ENCODE results near the gene MLXIP. TPM values are rescaled to one million over a fixed set of nuclear protein-coding genes. Genes with fewer than 3 reads are reported as not detected.

Gene MLXIP
- total and polyA plus RNA-seq, 9 of the 15 experiments (the other 6 are each of a cell fraction or from before 2014, with no cell fraction given), result 2.2 to 66.3 (median 18.1) TPM

GRCh38 chr12:122096014-122096413 is 17.5 kb downstream of the MLXIP start:
- intact Hi-C loops (cut with micrococcal nuclease), result no loop called here

More at GRCh38 chr12:122096014-122096413, 17.5 kb downstream of the MLXIP start:
- Histone ChIP-seq H3K27me3 (ENCODE audit: control insufficient read depth in 2 of 2, insufficient read depth in 2 of 2, low read length in 2 of 2) (no peaks in the 10 kb centered on the region), H3K79me2 (ENCODE audit: control insufficient read depth, insufficient read depth, low read length) (peaks cover 98% of the 10 kb centered on the region), H3K27ac (ENCODE audit: extremely low read depth, low read depth, low read length) (peak overlapping the region; percentile 74), H4K20me1 (replicated peaks; ENCODE audit: control insufficient read depth, insufficient read depth, low read length) (peaks cover 14% of the 10 kb centered on the region; the same call in 1 of the 2 replicates), H2AFZ (ENCODE audit: low read depth, low read length) (no peak overlapping the region), H3K4me2 (ENCODE audit: insufficient read depth, low read length) (no peak overlapping the region), H3K9ac (ENCODE audit: insufficient read depth in 1 of 2, low read depth in 2 of 2, low read length in 2 of 2) (peak overlapping the region in 1 of 2 experiments; percentile 31; a peak in 1 of 4 replicates), H3K9me1 (ENCODE audit: control insufficient read depth, insufficient read depth, low read length) (peaks cover 16% of the 10 kb centered on the region), H3K4me3 (no peak overlapping the region), H3K9me3 (replicated peaks; ENCODE audit: control insufficient read depth, insufficient read depth, low read depth, low read length) (no peaks in the 10 kb centered on the region), H3K4me1 (replicated peaks in 1 of 2; ENCODE audit: control insufficient read depth in 2 of 2, insufficient read depth in 2 of 2, low read length in 2 of 2) (peaks cover 59 to 80% of the 10 kb centered on the region in 2 experiments), H3K36me3 (ENCODE audit: control insufficient read depth, insufficient read depth, low read length) (peaks cover 48% of the 10 kb centered on the region)
- FAIRE-seq (no peak), ATAC-seq (no peak), DNase-seq (ENCODE audit: extremely low read depth in 1 of 4, low spot score in 3 of 4) (no peak)
- CTCF ChIA-PET (ENCODE audit: low intra/inter-chr PET ratio), result no interaction called here
- TF ChIP-seq BCOR (IDR thresholded peaks at IDR 0.05), result peak; percentile 75
- TF ChIP-seq KDM1A (IDR thresholded peaks at IDR 0.05), result peak in 1 of 2 experiments; percentile 38; a peak in 1 of 4 replicates
- TF ChIP-seq SAP30 (IDR thresholded peaks at IDR 0.05; ENCODE audit: borderline replicate concordance, insufficient read depth, low read depth, low read length, poor library complexity, severe bottlenecking), result no peak
- no peak for TF ChIP-seq PTRF (tag; IDR thresholded peaks at IDR 0.05)
- no peak for TF ChIP-seq CCAR2 (IDR thresholded peaks at IDR 0.05; ENCODE audit: low read depth, low read length)
- no peak for TF ChIP-seq CBFA2T3 (IDR thresholded peaks at IDR 0.05)
- no peak for TF ChIP-seq E2F8 (IDR thresholded peaks at IDR 0.05; ENCODE audit: low read depth, partially characterized antibody)
- TF ChIP-seq TRIM28 (IDR thresholded peaks at IDR 0.05), result peak; percentile 58; the same call in 1 of the 2 replicates
- no peak for TF ChIP-seq THAP12 (CRISPR knock-in tag; IDR thresholded peaks at IDR 0.05)
- POLR2A ChIA-PET, result interaction anchor here (0.6 to 4.5 kb wide), 11 partner anchors 9 to 1024 kb away, joined by 3 to 75 read pairs (median 4); no protein-coding TSS in a partner anchor
- in situ Hi-C loops (cut with MboI), result no loop called here
- WGBS (ENCODE audit: insufficient coverage, low coverage, missing lambda C conversion rate), result 52% methylated on average over 9 of the region's 9 CpGs
- BruUV-seq (replicated peaks), result no TSS peak

All from K562 (cell line).